GM15510 (cell line): ENCODE results near the gene SLC18A2.

Source experiments
- POLR2A ChIP-seq: IDR thresholded peaks from 3 replicates; pipeline ENCODE4 v1.6.1; 2011; ENCODE audit warnings: borderline replicate concordance; ENCODE audit not compliant: insufficient read length; ENCODE audit errors: extremely low read depth

Gene SLC18A2

DNA sequence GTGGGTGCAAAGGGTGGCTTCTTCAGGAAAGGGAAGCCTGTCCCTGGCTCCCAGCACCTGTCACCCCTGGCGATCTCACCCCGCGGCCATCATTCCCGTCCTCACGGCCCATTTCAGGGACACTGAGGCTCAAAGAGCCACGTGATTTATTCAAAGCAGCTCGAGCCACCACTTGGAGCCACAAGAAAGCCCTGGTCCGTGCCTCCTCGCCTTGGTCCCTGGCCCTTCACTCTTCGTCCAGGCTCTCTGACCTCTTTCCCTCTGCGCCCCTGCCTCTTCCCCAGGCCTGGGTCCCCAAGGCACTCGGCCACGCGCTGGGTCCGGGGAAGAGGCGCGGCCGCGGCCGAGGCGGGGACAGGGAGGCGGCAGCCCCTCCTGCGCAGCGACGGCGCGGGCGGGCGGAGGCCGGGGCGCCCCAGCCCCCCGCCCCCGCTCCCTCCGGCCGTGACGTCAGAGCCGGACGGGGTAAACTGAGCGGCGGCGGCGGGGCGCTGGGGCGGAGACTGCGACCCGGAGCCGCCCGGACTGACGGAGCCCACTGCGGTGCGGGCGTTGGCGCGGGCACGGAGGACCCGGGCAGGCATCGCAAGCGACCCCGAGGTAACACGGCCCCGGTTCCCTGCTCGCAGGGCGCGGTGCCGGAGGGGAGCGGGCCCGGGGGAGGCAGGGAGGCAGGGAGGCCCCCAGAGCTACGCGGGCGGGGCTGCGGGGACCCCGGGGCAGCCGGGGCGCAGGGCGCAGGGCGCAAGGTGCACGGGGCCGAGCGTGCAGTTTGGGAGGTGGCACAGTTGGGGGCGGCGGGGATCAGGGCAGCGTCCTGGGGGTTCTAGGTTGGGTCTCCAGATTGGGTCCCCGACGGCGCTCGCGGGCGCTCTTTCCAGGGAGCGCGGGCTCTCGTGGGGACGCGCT, at the start of gene SLC18A2:
Gene SLC18A2, plus strand, starts transcription at position 494 of the 909 bp plus-strand sequence. CDS start 580 bp downstream, outside the sequence.
- no peak for TF ChIP-seq POLR2A

DNA sequence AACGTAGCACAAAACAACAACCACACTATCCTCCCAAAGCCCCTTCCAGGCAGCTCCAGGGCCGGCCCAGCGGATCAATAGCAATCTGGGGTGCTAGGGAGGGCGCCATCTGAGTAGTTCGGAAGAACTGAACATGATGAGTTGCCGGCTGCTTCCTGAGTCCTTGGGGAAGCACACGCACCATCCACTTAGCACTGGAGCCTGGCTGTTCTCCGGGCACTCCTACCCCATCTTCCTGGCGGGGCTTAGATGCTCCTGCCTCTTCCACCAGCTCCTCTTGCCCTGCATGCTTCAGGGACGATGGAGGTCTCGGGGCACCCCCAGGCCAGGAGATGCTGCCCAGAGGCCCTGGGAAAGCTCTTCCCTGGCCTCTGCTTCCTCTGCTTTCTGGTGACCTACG, 43.7 kb upstream of the SLC18A2 start, which contains the start of gene KCNK18:
Gene KCNK18, plus strand, starts transcription at position 301 of the 400 bp plus-strand sequence. Its CDS starts 0 bp downstream, at position 301.
- no peak for TF ChIP-seq POLR2A

GRCh38 chr10:117198088-117198487, 42.8 kb upstream of the SLC18A2 start:
- no peak for TF ChIP-seq POLR2A

- no peak for TF ChIP-seq POLR2A
Observed at GRCh38 chr10:117201826-117202225, 39.1 kb upstream of the SLC18A2 start.

- TF ChIP-seq POLR2A: no peak
Observed at GRCh38 chr10:117204316-117204715, 36.6 kb upstream of the SLC18A2 start.

- no peak for TF ChIP-seq POLR2A
Observed at GRCh38 chr10:117212176-117212575, 28.7 kb upstream of the SLC18A2 start.

DNA sequence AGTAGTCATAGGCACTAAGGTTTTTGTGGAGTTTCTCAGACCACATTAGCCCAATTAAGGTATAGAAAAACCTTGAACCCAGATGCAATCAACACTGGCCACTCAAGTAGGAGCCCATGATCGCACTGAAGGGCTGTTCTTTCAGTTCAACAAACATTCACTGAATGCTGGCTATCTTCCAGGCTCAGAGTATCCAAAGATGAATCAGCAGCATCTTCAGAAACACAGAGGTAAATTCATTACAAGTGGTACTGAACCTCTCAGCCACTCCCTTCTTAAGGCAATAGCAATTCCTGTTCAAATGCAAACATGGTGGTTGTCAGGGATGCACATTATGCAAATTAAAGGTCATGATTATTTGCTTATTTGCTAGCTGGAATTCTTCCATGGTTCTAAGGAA, 26.5 kb upstream of the SLC18A2 start:
- no peak for TF ChIP-seq POLR2A

DNA sequence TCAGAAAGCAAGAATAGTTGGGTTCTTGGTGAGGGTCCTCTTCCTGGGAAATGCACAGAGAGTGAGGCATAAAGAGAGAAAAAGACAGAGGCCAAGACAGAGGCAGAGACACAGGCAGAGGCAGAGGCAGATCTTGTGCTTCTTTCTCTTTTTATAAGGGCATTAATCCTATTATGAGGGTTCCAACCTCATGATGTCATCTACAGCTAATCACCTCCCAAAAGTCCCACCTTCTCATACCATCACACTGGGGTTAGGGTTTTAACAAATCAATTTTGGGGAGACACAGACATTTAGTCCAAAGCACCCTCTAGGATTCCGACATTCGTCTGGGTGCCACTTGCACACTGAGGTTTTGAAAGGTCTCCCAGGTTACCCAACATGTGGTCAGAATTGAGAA, 25.8 kb upstream of the SLC18A2 start:
- no peak for TF ChIP-seq POLR2A

GRCh38 chr10:117216028-117216427, 24.9 kb upstream of the SLC18A2 start:
- no peak for TF ChIP-seq POLR2A

- TF ChIP-seq POLR2A: no peak
Observed at GRCh38 chr10:117216611-117217195, 24.2 kb upstream of the SLC18A2 start.

DNA sequence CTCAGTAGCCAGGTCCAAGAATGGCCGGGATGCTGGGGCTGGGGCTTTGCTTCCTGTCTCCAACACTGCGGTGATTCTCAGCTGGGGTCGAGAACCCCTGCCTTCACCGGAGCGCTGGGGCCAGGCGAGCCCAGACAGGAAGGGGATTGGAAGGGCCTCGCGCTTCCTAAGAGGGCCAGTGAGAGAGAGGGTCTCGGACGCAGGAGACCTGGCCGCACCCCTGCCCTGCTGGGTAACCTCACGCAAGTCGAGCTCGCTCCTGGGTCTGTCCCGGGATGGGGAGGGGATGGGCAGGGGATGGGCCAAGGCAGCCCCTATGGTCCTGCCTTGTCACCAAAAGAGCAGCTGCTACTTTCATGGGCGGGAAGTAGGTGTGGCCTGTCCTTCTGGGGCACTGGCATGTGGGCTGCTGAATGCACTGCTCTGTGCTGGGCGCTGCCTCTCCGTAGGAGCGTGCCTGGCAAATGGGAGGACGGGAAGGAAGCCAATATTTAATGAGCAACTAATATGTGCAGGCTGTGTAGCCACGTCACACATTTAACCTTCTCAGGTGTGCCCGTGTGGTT, 23.6 kb upstream of the SLC18A2 start:
- no peak for TF ChIP-seq POLR2A

DNA sequence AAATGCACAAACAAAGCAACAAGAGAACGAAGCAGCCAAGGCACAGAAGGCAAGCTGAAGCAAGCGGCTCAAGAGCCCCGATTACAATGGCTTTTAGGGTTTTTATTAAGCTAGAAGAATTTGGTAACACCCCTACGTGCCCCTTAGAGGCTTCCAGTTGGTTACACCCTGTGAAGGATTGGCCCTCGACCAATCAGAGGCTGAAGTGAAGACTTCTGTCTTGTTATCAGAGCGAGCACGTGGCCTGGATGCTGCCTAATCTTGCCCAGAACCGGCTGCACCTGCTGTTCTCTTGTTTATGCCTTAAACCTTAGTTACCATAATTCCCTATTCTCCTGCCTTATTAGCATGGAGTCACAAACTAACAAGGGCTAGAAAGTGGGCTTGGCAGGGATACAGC, 22.3 kb upstream of the SLC18A2 start:
- TF ChIP-seq POLR2A: no peak

DNA sequence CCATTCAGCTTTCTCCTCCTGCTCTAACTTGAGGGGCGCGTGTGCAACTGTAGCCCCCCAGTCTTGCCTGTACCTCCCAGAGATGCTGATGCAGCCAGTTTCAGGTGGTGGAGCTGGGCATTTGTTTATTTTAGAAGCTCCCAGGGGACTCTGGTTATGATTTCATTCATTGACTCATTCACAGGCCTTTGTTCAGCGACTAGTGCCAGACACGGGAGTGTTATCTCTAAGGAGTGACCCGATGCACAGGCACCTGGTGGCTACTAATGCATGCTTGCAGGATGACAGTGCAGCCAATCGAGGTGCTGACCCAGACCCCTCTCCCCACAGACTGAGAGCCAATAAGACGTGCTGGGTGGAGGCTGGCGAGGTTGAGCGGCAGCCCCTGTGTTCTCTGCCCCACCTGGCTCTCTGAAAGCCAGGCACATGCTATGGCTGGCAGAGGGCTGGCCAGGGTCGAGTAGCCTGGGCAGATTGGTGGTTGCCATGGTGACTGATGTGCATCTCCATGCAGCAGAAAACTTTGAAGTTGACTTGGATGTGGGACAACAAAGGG, 19.7 kb upstream of the SLC18A2 start:
- TF ChIP-seq POLR2A: no peak

- TF ChIP-seq POLR2A: no peak
Observed at GRCh38 chr10:117222552-117222951, 18.4 kb upstream of the SLC18A2 start.

DNA sequence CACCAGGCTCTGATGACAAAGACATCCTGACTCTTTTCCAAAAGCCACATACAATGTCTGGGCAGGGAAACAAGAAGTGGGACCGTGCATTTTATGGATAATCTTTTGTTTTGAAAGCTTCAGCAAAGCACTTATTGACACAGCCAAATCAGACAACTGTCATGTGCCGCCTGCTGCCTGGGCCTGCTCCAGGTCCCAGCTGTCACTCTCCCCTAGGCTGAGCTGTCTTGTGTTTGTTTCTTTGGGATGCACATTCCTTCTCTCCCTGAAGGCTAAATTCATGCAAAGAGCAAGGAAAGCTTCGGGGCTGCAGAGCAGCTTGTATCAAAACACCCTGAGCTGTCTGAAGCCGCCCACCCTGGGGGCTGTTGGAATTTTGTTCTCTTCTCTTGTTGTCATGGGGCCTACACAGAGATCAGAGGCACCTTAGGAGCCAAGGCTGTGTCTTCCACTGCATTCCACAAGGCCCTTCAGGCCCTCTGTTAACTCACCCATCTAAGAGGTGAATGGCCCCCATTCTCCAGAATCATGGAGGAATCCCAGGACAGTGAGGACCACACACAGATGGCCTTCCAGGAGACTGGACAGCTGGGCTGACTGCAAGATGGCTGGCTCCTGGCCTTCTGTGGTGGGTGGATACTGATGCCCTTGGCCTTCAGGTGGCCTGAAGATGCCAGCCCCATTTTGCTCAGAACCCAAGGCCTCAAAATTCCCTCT, 17.8 kb upstream of the SLC18A2 start:
- no peak for TF ChIP-seq POLR2A

GRCh38 chr10:117223693-117224430, 17.1 kb upstream of the SLC18A2 start:
- TF ChIP-seq POLR2A: no peak
